ENCODE data around the gene PPP4R3A. TPM values are rescaled to one million over a fixed set of nuclear protein-coding genes. Genes with fewer than 3 reads are reported as not detected.
"Not testable (repeated sequence)": the region's sequence is repeated elsewhere in the genome, so short reads cannot be mapped to it uniquely, and the experiment has no call there.

PPP4R3A gene
- total and polyA plus RNA-seq, 2 of the 4 experiments (the other 2 are of a cell fraction), result 28.2 to 28.9 TPM

DNA sequence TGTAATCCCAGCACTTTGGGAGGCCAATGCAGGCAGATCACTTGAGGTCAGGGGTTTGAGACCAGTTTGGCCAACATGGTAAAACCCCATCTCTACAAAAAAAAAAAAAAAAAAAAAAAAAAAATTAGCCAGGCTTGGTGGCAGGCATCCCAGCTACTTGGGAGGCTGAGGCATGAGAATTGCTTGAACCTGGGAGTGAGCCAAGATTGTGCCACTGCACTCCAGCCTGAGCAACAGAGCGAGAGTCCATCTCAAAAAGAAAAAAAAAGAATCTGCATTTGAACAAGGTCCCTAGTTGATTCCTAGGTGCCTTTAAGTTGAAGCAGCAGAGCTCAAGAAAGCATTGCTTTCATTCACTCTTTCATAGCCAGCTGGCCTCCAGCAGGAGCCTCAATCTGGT lies 81.2 kb downstream of the PPP4R3A start:
- H4K5ac ChIP-seq (ENCODE audit: low read depth, low read length); H3K36me3 ChIP-seq (ENCODE audit: control insufficient read depth, insufficient read depth, low read length); H3K9me1 ChIP-seq (ENCODE audit: insufficient read depth, low read length); H3K9ac ChIP-seq (ENCODE audit: low read depth, low read length); intact Hi-C loops (cut with micrococcal nuclease); H2BK20ac ChIP-seq (ENCODE audit: low read depth, low read length); BruUV-seq (replicated peaks); CTCF ChIA-PET; H2AFZ ChIP-seq (replicated peaks; ENCODE audit: low read length, poor library complexity); H3K14ac ChIP-seq (replicated peaks; ENCODE audit: low read depth, low read length); H3K56ac ChIP-seq (ENCODE audit: extremely low read depth, insufficient read depth, low read length); H2BK5ac ChIP-seq (ENCODE audit: low read depth, low read length, poor library complexity, severe bottlenecking); H2AK9ac ChIP-seq (replicated peaks; ENCODE audit: low read depth, low read length, poor library complexity); H3K27me3 ChIP-seq (ENCODE audit: control insufficient read depth, insufficient read depth, low read length); H3K23ac ChIP-seq (ENCODE audit: low read depth, low read length); H3K9me3 ChIP-seq (ENCODE audit: control insufficient read depth, insufficient read depth, low read length); H4K20me1 ChIP-seq (ENCODE audit: insufficient read depth, low read length); H3K4me2 ChIP-seq (ENCODE audit: low read depth, low read length); DNase-seq; H3K4ac ChIP-seq (ENCODE audit: low read depth, low read length); H4K8ac ChIP-seq (ENCODE audit: low read depth in 2 of 2, low read length in 2 of 2); H3K4me1 ChIP-seq (ENCODE audit: control insufficient read depth, insufficient read depth, low read length); H3K27ac ChIP-seq (ENCODE audit: insufficient read depth, low read length); H2BK15ac ChIP-seq (ENCODE audit: low read depth, low read length); H2BK120ac ChIP-seq (ENCODE audit: low read depth, low read length); dilution Hi-C loops (cut with HindIII; ENCODE audit: low sequenced_read_pairs, unreplicated experiment); H2AK5ac ChIP-seq (ENCODE audit: low read depth, low read length); H3K4me3 ChIP-seq (ENCODE audit: insufficient read depth, low read depth, low read length); H3K79me1 ChIP-seq (ENCODE audit: low read depth in 1 of 2, low read length in 2 of 2); H4K91ac ChIP-seq (ENCODE audit: insufficient read depth, low read depth, low read length); H3K18ac ChIP-seq (ENCODE audit: low read depth, low read length); ATAC-seq (ENCODE audit: low read depth): not testable (repeated sequence)
- POLR2A ChIA-PET (ENCODE audit: unreplicated experiment), result interaction anchor here (0.6 kb wide), 1 partner anchor 18 kb away, joined by 4 read pairs; no protein-coding TSS in a partner anchor
- in situ Hi-C loops (cut with MboI; ENCODE audit: low sequenced_read_pairs), result loop anchor here (10.0 kb wide), 1 partner anchor 104 kb away; no protein-coding TSS in a partner anchor
- WGBS, 2 experiments (ENCODE audit: extremely low coverage in 2 of 2, insufficient read length in 1 of 2), result no CpG with 5 or more reads among the region's 1 CpG

DNA sequence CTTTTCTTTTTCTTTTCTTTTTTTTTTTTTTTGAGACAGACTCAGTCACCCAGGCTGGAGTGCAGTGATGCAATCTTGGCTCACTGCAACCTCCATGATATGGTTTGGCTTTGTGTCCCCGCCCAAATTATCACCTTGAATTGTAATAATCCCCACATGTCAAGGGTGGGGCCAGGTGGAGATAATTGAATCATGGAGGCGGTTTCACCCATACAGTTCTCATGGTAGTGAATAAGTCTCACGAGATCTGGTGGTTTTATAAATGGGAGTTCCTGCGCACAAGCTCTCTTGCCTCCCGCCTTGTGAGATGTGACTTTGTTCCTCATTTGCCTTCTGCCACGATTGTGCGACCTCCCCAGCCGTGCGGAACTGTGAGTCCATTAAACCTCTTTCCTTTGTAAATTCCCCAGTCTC lies 84.6 kb downstream of the PPP4R3A start:
- H4K20me1 ChIP-seq (ENCODE audit: insufficient read depth, low read length); H3K23ac ChIP-seq (ENCODE audit: low read depth, low read length); H2BK15ac ChIP-seq (ENCODE audit: low read depth, low read length); H2AK9ac ChIP-seq (replicated peaks; ENCODE audit: low read depth, low read length, poor library complexity); BruUV-seq (replicated peaks); H2AFZ ChIP-seq (replicated peaks; ENCODE audit: low read length, poor library complexity); H3K27ac ChIP-seq (ENCODE audit: insufficient read depth, low read length); POLR2A ChIA-PET (ENCODE audit: unreplicated experiment); H2AK5ac ChIP-seq (ENCODE audit: low read depth, low read length); H2BK120ac ChIP-seq (ENCODE audit: low read depth, low read length); H4K8ac ChIP-seq (ENCODE audit: low read depth in 2 of 2, low read length in 2 of 2); H3K27me3 ChIP-seq (ENCODE audit: control insufficient read depth, insufficient read depth, low read length); H4K91ac ChIP-seq (ENCODE audit: insufficient read depth, low read depth, low read length); DNase-seq; H3K4ac ChIP-seq (ENCODE audit: low read depth, low read length); H3K9ac ChIP-seq (ENCODE audit: low read depth, low read length); H2BK5ac ChIP-seq (ENCODE audit: low read depth, low read length, poor library complexity, severe bottlenecking); H3K79me1 ChIP-seq (ENCODE audit: low read depth in 1 of 2, low read length in 2 of 2); H3K14ac ChIP-seq (replicated peaks; ENCODE audit: low read depth, low read length); intact Hi-C loops (cut with micrococcal nuclease); ATAC-seq (ENCODE audit: low read depth); H3K4me1 ChIP-seq (ENCODE audit: control insufficient read depth, insufficient read depth, low read length); H3K56ac ChIP-seq (ENCODE audit: extremely low read depth, insufficient read depth, low read length); H3K36me3 ChIP-seq (ENCODE audit: control insufficient read depth, insufficient read depth, low read length); H3K4me3 ChIP-seq (ENCODE audit: insufficient read depth, low read depth, low read length); H3K18ac ChIP-seq (ENCODE audit: low read depth, low read length); H3K9me1 ChIP-seq (ENCODE audit: insufficient read depth, low read length); CTCF ChIA-PET; H4K5ac ChIP-seq (ENCODE audit: low read depth, low read length); H3K9me3 ChIP-seq (ENCODE audit: control insufficient read depth, insufficient read depth, low read length); H2BK20ac ChIP-seq (ENCODE audit: low read depth, low read length); H3K4me2 ChIP-seq (ENCODE audit: low read depth, low read length); dilution Hi-C loops (cut with HindIII; ENCODE audit: low sequenced_read_pairs, unreplicated experiment): not testable (repeated sequence)
- no CpG with 5 or more reads among the region's 9 CpGs for WGBS, 2 experiments (ENCODE audit: extremely low coverage in 2 of 2, insufficient read length in 1 of 2)
- in situ Hi-C loops (cut with MboI; ENCODE audit: low sequenced_read_pairs), result loop anchor here (10.0 kb wide), 1 partner anchor 101 kb away; no protein-coding TSS in a partner anchor

Data from IMR-90 (cell line).